Hematopoietic multipotent progenitor cell treated with erythropoietin and hydrocortisone succinate and interleukin-3 and kit ligand, for 17 days (in vitro differentiated cells): ENCODE measurements around the gene ATP1A4.
"Not testable (repeated sequence)": the region's sequence is repeated elsewhere in the genome, so short reads cannot be mapped to it uniquely, and the experiment has no call there.

ENCODE experiments used
- DNase-seq: peaks from one replicate; pipeline ENCODE4 v3.0.0-alpha.2; 2015; ENCODE audit warnings: low spot score

Gene ATP1A4

DNA sequence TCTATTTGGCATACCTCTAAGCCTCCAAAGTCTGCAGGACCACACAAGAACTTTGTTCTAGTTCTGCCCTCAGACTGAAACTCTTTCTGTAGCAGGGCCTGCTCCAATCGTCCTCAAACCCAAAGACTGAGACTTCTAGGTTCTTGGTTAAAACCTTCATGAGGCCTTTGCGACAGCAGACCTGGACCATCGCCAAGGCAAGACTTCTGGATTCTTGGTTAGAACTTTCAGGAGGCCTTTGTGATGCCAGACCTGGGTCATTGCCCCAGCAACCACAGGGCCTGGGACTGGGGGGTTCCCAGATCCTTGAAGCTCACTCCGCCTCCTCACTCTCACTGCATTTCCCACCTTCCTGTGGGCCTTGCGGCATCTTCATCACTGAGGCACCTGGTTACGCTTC lies at the start of gene ATP1A4:
ATP1A4 (plus strand) TSS at position 301 of the 400 bp plus-strand sequence. CDS start 438 bp downstream, outside the sequence.
- no peak for DNase-seq

DNA sequence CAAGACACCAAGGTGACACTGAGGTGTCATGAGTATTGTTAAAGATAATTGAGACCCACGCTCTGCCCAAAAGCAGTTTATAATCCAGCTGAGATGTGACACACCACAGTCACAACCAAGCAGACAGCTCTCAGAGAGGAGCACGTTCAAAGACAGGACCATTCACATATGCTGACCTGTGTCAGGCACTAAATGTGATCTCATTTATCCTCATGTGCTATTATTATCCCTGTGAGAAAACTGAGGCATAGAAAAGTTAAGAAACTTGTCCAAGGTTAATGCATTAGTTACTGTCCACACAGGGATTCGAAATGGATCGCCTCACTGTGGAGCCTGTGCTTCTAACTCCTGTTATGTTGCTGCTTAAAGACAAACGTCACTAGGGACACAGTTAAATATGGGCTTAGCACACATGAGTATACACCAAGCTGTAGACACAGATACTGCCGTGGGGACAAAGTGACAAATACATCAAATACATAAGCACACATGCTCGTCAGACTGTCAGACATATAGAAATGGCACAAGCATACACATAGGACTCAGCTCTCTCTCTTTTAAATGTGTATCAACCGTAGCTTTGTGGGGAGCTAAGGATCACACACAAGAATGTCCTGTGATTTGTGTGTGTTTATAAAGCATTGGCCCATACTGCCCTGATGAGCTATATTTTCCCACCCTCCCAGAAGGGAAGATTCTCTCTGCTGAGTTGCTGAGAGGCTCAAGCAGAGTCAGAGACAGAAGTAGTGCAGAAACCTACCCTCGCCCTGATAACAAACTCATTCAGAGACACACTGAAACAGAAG lies 49.5 kb upstream of the ATP1A4 start:
- no peak for DNase-seq

DNA sequence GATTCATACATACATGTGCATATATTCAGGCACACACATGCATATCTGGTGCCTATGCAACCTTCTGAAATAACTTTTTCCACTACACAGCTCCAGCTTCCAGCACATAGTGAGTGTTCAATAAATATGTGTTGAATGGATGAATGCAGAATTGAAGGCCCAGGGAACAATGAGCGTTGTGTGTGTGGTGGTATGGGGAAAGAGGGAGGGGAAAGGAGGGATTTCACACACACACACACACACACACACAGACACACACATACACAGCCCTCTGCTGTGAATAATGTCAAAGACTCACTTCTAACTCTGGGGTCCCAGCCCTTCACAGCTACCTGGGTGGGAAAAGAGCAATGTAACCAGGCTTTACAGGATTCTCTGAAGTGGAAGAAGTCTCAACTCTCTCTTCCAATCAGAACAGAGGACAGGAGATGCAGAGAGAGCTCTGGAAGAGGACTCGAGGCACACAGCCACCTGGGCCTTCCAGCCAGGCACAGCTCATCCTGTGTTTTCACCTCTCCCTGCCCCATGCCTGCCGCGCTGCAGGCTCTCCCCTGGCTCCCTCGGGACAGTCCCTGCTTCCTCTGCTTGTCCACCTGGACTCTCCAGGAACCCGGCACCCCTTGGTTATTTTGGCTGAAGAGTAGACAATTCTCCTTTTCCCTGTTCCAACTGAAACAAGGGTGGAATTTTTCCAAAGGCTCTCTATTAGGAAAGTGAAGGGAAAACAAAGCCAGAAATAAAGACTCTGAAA lies 47.6 kb upstream of the ATP1A4 start:
- no peak for DNase-seq

DNA sequence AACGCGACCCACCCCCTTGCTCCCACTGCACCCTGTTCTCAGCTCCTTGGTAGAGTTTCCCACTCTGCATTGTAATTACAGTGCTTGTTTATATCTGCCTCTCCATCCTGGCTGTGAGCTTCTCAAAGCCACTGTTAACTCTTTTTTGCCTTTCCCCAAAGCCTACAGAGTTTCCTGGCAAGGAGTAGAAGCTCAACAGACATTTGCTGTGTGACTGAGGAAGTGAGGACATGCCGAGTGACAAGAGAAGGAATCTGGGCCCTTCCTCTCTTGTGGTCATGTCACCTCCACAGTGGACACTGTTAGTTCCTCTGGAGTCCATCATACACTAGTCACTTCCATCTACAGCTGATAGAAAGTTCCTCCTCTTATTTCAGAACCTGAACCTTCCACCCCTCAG lies 46.9 kb upstream of the ATP1A4 start:
- DNase-seq = no peak

DNA sequence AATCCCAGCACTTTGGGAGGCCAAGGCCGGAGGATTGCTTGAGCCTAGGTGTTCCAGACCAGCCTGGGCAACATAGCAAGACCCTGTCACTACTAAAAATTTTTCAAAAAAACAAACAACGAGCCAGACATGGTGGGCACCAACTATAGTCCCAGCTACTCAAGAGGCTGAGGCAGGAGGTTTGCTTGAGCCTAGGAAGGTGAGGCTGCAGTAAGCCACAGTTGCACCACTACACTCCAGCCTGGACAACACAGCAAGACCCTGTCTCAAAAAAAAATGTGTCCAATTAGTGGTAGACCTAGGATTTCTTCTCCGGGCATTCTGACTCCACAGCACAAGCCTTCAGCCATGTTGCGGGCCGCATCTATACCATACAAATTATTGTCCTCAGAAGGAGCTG lies 46.2 kb upstream of the ATP1A4 start:
- no peak for DNase-seq

DNA sequence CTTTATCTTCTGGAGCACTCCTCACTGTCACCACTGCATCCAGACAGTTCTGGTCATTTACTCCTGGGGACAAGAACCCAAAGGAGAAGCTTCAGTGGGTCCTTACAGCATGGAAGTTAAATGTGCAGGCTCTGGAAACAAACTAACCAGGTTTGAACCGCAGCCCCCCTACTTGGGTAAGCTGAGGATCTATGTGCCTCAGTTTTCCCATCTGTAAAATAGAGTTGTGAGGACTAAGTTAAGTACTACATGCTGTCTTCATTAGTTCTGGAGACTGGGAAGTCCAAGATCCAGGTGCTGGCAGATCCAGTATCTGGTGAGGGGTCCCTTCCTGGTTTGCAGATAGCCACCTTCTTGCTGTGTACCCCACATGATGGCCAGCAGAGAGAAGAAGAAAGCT lies 43.9 kb upstream of the ATP1A4 start:
- DNase-seq = no peak

DNA sequence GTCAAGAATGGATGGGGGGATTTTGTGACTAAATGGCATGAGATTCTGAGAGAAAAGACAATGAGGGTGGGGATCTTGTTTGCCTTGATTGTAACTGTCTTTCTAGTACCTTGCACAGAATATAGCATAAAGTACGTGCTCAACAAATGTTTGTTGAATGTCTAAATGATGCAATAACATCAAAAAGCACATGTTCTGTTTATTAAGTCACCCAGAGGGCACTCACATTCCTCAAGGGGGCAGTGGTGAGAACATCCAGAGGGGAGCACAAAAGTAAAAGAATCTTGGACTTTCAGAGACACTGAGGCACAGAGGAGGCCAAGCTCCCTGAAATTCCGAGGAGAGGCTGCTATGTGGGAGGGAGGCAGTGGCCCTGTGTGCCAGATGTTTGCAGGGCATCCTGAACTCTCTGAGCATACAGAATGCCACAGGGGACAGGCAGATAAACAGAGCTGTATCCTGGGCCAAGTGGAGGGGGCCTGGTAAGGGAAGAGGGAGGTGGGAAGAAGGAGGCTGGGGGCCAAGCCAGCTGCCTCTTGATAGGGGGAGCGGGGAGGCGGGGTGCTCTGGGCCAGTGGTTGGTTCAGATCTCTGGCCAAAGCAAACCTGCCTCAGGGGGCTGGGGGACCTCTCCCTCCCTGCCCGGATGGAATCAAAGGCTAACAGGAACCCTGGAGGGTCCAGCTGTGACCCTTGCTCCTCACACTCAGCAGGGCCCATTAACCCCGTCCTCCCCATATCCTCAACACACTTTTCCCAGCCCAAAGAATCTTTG lies 42.3 kb upstream of the ATP1A4 start:
- peak; percentile 21 for DNase-seq

DNA sequence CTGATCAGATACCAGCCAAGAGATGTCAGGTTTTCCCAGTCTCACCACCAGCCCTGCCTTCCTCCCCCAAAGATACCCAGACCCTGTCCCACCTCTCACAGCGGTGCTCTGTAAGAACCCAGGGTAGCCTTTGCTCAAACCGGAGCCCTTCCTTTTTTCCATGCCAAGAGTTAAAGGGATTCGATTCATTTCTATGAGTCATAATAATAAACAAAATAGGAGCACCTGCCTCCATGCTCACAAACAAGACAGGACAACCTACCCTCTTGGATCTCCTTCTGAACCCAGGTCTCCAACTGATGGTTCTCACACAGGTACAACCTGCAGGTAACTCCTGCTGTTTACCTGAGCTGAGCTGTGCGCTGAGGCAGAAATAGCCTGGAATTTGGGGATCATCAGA lies 41.7 kb upstream of the ATP1A4 start:
- no peak for DNase-seq

DNA sequence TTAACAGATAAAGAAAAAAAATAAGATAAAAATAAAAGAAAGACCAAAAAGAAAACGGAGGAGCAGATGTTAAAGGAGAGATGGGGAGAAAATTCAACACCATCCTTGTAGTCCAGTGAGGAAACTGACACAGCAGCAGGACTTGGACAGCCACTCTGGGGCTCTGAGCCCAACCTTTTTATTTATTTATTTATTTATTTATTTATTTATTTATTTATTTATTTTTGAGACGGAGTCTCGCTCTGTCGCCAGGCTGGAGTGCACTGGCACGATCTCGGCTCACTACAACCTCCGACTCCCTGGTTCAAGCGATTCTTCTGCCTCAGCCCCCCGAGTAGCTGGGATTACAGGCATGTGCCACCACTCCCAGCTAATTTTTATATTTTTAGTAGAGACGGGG lies 39.9 kb upstream of the ATP1A4 start:
- DNase-seq = not testable (repeated sequence)

DNA sequence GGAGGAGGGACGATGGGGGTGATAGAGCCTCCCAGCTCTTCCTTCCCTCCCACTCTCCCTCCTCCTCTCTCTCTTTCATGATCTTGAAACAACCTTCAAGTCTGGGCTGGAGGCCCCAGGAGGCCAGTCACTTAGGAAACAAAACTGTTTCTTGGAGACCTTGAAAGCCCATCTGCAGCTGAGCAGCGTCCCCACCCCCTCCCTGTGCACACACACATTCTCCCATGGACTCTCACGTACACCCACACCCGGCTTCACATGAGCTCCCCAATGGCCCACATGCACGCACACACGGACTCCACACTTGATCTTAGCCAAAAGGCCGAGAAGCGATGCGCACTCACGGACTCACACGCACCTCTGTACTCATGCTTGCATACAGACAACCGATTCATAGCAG lies 39.0 kb upstream of the ATP1A4 start:
- DNase-seq = no peak

DNA sequence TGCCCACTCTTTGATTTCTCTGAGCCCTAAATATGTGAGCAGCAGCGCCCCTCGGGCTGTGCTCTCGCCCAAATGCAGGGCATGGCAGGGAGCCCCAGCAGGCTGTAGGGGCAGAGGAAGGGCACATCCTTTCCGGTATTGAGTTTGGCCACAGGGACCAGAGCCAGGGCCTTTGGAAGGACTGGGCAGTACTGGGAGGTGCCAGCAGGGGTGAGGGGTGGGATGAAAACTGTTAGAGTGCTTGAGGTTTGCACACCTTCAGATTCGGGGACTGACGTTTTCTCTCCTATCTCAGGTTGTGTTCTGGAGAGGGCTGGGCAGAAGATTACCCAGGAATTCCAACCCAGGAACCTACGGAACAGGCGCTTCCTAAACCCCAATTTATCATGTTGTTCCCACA lies 38.0 kb upstream of the ATP1A4 start:
- DNase-seq = no peak

DNA sequence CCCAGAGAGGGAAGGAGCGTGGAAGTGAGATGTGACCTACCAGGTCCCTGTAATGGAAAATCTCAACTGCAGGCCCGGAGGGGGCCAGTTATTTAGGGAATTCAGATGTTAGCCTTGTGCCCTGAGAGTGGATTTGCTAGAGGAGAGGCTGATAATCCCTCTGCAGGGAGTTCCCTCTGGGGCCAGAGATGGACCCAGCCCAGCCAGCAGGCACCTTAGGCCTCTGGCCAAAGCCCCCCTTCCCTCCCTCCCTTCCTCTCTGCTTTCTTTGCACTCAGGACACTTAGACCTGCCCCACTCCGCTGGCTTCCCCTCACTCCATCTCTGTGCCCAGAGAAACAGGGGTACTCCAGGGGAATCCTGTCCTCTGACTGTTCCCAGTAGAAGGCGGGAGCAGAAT lies 37.3 kb upstream of the ATP1A4 start:
- DNase-seq = no peak

DNA sequence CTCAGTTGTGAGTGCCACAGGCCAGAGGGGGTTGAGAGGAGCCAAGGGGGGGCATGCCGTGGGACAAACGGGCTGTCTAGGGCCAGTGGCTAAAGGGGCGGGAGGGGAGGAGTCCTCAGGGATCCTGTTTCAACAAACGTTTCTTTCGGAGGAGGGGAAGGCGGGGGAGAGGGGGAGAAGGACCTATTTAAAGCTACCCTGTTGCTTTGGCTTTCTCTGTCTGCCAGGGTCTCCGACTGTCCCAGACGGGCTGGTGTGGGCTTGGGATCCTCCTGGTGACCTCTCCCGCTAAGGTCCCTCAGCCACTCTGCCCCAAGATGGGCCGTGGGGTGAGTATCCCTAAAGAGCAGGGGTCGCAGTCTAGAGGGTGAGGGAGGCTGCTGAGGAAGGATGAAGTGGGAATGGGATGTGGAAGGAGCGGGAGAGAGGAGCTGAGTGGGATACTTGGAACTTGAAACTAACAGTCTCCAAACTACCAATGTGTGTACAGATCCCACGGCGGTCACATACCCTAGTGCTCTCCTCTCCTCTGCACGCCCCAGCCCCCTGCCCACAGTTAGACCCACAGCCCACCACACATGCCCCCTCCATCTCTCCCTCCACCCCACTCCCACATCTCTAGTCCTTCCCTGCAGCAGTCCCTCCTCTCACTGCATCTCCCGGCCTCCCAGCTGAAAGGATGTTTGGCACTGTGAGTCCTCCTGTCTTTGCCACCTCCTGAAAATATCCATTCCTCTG lies 35.7 kb upstream of the ATP1A4 start, which contains the start of gene ATP1A2:
ATP1A2 (plus strand) TSS at position 215 of the 738 bp plus-strand sequence; CDS start at position 318, 103 bp downstream.
- no peak for DNase-seq

DNA sequence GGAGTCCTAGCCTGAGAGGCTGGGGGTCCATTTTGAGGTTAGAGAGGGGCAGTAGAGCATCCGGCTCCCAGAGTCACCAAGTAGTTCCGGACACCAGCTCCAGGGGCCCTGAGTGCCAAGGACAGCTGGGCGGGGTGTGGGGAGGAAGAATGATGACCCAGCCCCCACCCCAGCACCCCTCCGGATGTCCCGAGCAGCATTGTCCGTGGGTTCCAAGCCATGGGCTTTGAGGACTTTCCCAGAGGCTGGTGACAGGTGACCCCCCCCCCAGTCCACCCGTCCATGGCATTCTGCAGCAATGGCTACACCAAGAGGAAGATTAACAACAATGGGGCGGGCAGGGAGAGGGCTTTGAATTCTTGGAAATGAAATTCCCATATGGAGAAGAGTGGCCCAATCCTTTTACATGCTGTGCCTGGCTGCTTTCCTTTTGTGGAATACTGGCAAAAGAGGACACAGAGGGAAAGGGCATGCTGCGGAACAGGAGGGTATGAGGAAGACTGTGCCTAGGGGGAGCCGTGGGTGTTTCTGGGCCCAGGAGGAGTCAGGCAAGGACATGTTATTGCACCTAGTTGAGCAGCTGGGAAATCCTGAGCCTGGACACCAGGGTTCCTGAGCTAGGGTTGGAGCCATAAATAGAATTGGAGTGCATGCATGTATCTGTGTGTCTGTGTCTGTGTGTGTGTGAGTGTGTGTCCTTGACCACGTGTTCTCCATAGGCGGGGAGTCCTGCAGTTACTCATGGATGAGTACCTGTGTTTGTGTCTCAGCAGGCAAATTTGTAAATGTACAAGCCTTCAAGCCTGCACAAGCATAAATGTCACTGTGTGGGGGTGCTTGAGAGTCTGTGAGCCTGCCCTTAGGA lies 34.9 kb upstream of the ATP1A4 start:
- no peak for DNase-seq

DNA sequence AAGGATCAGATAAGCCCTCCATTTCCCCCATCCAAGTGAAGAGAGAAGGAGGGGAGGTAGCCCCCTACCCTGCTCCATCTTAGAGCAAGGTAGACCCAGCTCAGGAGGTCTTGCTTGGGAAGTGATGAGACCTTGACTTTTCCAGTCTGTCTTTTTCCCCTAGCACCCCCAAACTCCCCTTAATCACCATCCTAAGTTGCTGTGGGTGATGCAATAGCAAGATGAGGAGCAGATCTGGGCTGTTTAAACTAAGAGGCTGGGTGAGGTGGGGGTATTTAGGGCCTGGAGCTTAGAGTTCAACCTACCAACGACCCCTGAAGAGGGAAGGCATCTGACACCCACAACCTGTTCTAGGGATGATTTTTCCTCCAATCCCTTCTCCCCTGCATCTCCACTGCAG lies 34.1 kb upstream of the ATP1A4 start:
- no peak for DNase-seq

DNA sequence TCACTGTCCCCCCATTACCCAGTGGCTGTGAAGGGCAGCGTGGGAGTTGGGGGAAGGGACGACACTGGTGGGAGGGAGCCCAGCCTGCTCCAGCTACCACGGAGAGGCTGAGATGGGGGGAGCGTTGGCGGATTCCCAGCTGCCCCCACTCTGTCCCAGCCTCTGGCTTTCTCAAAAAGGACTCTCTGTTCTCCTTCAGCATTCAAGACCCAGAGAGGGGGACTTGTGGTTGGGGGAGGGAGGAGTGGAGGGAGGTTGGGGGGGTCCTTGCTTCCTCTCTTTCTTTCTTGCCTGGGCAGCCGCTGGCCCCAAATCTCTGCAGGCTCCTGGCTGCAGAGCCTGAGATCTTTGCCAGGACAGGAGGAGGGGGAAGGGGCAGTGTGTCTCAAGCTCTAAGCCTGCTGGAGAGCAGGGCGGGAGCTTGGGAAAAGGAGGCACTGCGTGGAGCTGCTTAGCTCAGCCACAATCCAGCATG lies 33.7 kb upstream of the ATP1A4 start:
- no peak for DNase-seq

DNA sequence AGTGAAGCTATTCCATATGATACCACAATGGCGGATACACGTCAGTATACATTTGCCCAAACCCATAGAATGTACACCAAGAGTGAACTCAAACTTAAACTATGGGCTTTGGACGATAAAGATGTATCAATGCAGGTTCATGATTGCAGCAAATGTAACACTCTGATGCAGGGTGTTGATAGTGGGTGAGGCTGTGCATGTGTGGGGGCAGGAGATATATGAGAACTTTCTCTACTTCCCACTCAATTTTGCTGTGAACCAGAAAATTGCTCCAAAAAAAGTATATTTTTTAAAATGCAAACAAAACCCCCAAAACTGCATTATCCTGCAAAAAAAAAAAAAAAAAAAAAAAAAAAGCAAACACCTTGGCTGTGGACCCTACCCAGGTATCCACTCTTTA lies 32.5 kb upstream of the ATP1A4 start:
- DNase-seq = no peak

DNA sequence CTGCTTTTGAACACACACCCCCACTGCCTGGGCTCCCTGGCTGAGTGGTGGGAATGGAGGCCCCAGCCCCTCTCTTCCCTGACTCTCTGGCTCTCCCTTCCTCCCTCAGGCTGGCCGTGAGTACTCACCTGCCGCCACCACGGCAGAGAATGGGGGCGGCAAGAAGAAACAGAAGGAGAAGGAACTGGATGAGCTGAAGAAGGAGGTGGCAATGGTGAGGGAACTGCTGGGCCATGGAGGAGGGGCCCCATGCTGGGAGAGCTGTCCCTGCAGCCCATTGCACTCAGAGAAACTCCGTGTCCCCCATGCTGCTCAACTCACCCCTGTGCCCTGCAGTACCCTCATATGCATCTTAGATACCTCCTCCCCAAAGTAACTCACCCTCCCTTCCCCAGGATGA lies 30.6 kb upstream of the ATP1A4 start:
- DNase-seq = no peak

DNA sequence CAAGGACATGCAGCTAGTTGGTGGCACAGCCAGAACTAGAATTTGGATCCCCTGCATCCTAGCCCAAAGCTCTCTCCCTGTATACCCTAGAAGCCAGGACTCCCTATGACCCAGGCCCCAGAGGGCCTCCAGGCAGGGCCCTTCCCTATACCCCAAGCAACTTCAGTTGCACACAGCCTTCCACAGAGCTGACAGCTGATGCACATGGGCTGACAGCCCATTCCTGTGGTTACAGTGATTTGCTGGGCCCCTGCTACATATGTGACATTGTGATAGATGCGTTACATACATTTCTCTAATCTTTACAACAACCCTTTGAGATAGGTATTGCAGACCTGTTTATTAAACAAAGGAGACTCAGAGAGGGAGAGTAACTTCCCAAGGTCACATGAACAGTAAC lies 30.0 kb upstream of the ATP1A4 start:
- no peak for DNase-seq

DNA sequence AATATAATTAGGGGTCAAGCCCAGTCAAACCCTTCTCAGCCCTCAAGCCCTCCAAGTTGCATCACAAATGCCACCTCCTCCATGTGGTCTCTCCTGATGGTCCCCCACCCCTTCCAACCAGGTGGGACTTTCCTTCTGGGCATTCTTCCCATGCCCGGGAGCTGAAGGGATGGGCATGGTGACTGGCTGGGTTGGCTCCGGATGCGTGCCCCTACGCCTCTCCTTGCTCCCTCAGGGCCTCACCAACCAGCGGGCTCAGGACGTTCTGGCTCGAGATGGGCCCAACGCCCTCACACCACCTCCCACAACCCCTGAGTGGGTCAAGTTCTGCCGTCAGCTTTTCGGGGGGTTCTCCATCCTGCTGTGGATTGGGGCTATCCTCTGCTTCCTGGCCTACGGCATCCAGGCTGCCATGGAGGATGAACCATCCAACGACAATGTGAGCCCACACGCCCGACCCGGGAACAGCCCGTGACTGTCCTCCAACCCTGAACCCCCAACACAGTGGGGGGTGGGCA lies 28.4 kb upstream of the ATP1A4 start:
- no peak for DNase-seq

DNA sequence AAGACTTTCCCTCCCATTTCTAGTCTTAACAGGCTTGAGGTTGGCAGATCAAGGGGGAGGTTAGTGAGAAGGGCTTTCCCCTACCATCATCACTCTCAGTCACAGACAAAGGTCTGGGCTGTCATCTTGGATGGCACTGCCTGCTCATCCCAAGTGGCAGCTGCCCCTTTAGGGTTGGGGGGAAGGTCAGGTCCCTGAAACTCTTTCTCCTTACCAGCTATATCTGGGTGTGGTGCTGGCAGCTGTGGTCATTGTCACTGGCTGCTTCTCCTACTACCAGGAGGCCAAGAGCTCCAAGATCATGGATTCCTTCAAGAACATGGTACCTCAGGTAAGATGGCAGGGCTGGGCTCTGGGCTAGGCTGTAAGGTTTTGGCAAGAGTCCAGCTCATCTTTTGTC lies 27.7 kb upstream of the ATP1A4 start:
- no peak for DNase-seq
